ENCODE measurements around the gene U2AF2. TPM values are rescaled to one million over a fixed set of nuclear protein-coding genes. Genes with fewer than 3 reads are reported as not detected.

The U2AF2 gene
- total and polyA plus RNA-seq, 9 of the 15 experiments (the other 6 are each of a cell fraction or from before 2014, with no cell fraction given): 3.0 to 331 (median 157) TPM

- Histone ChIP-seq H3K9me3 (replicated peaks; ENCODE audit: control insufficient read depth, insufficient read depth, low read depth, low read length) (no peaks in the 10 kb centered on the region), H3K4me1 (replicated peaks in 1 of 2; ENCODE audit: control insufficient read depth in 2 of 2, insufficient read depth in 2 of 2, low read length in 2 of 2) (peaks cover 9 to 11% of the 10 kb centered on the region in 2 experiments; a peak in 4 of 5 replicates), H4K20me1 (replicated peaks; ENCODE audit: control insufficient read depth, insufficient read depth, low read length) (no peaks in the 10 kb centered on the region; the same call in 1 of the 2 replicates), H3K4me2 (ENCODE audit: insufficient read depth, low read length) (no peak overlapping the region), H3K27me3 (ENCODE audit: control insufficient read depth in 2 of 2, insufficient read depth in 2 of 2, low read length in 2 of 2) (no peaks in the 10 kb centered on the region), H3K9me1 (ENCODE audit: control insufficient read depth, insufficient read depth, low read length) (no peaks in the 10 kb centered on the region), H3K27ac (ENCODE audit: extremely low read depth, low read depth, low read length) (no peak overlapping the region), H3K79me2 (ENCODE audit: control insufficient read depth, insufficient read depth, low read length) (peaks cover 7% of the 10 kb centered on the region; the same call in 2 of the 3 replicates), H2AFZ (ENCODE audit: low read depth, low read length) (no peak overlapping the region), H3K36me3 (ENCODE audit: control insufficient read depth, insufficient read depth, low read length) (no peaks in the 10 kb centered on the region; the same call in 2 of the 3 replicates), H3K4me3 (no peak overlapping the region), H3K9ac (ENCODE audit: insufficient read depth in 1 of 2, low read depth in 2 of 2, low read length in 2 of 2) (no peak overlapping the region; a peak in 1 of 4 replicates)
- no peak for TF ChIP-seq CBX5 (IDR thresholded peaks at IDR 0.05; ENCODE audit: borderline replicate concordance, low read depth)
- 0 out of 2 replicates have a peak, but pooled peaks have one; percentile 16 for TF ChIP-seq TCF3 (CRISPR knock-in tag; IDR thresholded peaks at IDR 0.05)
- ATAC-seq: no peak
- FAIRE-seq: peak; percentile 59
- ChIA-PET POLR2A (interaction anchor here (0.8 to 3.8 kb wide), 3 partner anchors 10 to 122 kb away, joined by 3 to 18 read pairs (median 4); no protein-coding TSS in a partner anchor), CTCF (ENCODE audit: low intra/inter-chr PET ratio) (interaction anchor here (0.6 kb wide), 1 partner anchor 682 kb away, joined by 3 read pairs; no protein-coding TSS in a partner anchor)
- WGBS (ENCODE audit: insufficient coverage, low coverage, missing lambda C conversion rate): 38% methylated on average over 11 of the region's 11 CpGs
- no TSS peak for BruUV-seq (replicated peaks)
- in situ Hi-C loops (cut with MboI): loop anchor here (5.0 to 25.0 kb wide), 4 partner anchors 109 to 686 kb away; partner anchors contain the start of genes BRSK1, HSPBP1, TNNT1 and ZSCAN5A
- intact Hi-C loops (cut with micrococcal nuclease): no loop called here
- no peak for DNase-seq (ENCODE audit: extremely low read depth in 1 of 4, low spot score in 3 of 4)
Measured at GRCh38 chr19:55626350-55626749, 28.5 kb upstream of the U2AF2 start.

GRCh38 chr19:55632463-55632834 lies 22.4 kb upstream of the U2AF2 start:
- intact Hi-C loops (cut with micrococcal nuclease): loop anchor here (1.0 to 10.0 kb wide), 2 partner anchors 177 to 488 kb away; partner anchors contain the start of gene TNNT1
- Histone ChIP-seq H3K9me1 (ENCODE audit: control insufficient read depth, insufficient read depth, low read length) (no peaks in the 10 kb centered on the region), H3K4me1 (replicated peaks in 1 of 2; ENCODE audit: control insufficient read depth in 2 of 2, insufficient read depth in 2 of 2, low read length in 2 of 2) (peaks cover 13 to 22% of the 10 kb centered on the region in 2 experiments), H4K20me1 (replicated peaks; ENCODE audit: control insufficient read depth, insufficient read depth, low read length) (no peaks in the 10 kb centered on the region), H3K9ac (ENCODE audit: insufficient read depth in 1 of 2, low read depth in 2 of 2, low read length in 2 of 2) (no peak overlapping the region), H3K36me3 (ENCODE audit: control insufficient read depth, insufficient read depth, low read length) (no peaks in the 10 kb centered on the region), H3K27ac (ENCODE audit: extremely low read depth, low read depth, low read length) (no peak overlapping the region), H3K9me3 (replicated peaks; ENCODE audit: control insufficient read depth, insufficient read depth, low read depth, low read length) (0 out of 2 replicates have a peak, but pooled peaks cover 2% of the 10 kb centered on the region), H2AFZ (ENCODE audit: low read depth, low read length) (peak overlapping the region; percentile 86), H3K79me2 (ENCODE audit: control insufficient read depth, insufficient read depth, low read length) (peaks cover 23% of the 10 kb centered on the region), H3K4me3 (no peak overlapping the region), H3K27me3 (ENCODE audit: control insufficient read depth in 2 of 2, insufficient read depth in 2 of 2, low read length in 2 of 2) (no peaks in the 10 kb centered on the region), H3K4me2 (ENCODE audit: insufficient read depth, low read length) (peak overlapping the region; percentile 21; the same call in 1 of the 2 replicates)
- DNase-seq (ENCODE audit: extremely low read depth in 1 of 4, low spot score in 3 of 4): peak; percentile 54 to 95 (median 60)
- in situ Hi-C loops (cut with MboI): loop anchor here (10.0 to 25.0 kb wide), 3 partner anchors 495 to 758 kb away; partner anchors contain the start of genes FCAR, TNNT1 and ZSCAN5A
- 31% methylated on average over 3 of the region's 3 CpGs for WGBS (ENCODE audit: insufficient coverage, low coverage, missing lambda C conversion rate)
- peak; percentile 82 for ATAC-seq
- ChIA-PET POLR2A (interaction anchor here (0.5 to 2.0 kb wide), 5 partner anchors 8 to 683 kb away, joined by 3 to 12 read pairs (median 3); partner anchors contain the start of genes ZNF784 and ZNF865), CTCF (ENCODE audit: low intra/inter-chr PET ratio) (interaction anchor here (0.5 to 3.3 kb wide), 9 partner anchors 21 to 539 kb away, joined by 3 to 73 read pairs (median 5); partner anchors contain the start of genes U2AF2 and ZNF865)
- no TSS peak for BruUV-seq (replicated peaks)
- FAIRE-seq: peak; percentile 91
- TF ChIP-seq ETS1 (conservative IDR thresholded peaks at IDR 0.05; ENCODE audit: control insufficient read depth, low read depth, low read length) (no peak), PKNOX1 (IDR thresholded peaks at IDR 0.05) (no peak), ZNF445 (CRISPR knock-in tag; IDR thresholded peaks at IDR 0.05; ENCODE audit: low read depth) (no peak), SIRT6 (IDR thresholded peaks at IDR 0.05; ENCODE audit: low read depth, low read length) (no peak), SLC30A9 (CRISPR knock-in tag; IDR thresholded peaks at IDR 0.05) (no peak), SMC3 (conservative IDR thresholded peaks at IDR 0.05; ENCODE audit: insufficient read depth, low read depth, low read length) (peak; percentile 78), SMAD3 (CRISPR knock-in tag; conservative IDR thresholded peaks at IDR 0.05) (no peak), SIX5 (IDR thresholded peaks at IDR 0.05; ENCODE audit: borderline replicate concordance in 1 of 2, insufficient read depth in 1 of 2, low read depth in 1 of 2, low read length in 2 of 2) (no peak)

All from K562 (cell line).